ENCODE measurements around the gene SHISA9.

DNA sequence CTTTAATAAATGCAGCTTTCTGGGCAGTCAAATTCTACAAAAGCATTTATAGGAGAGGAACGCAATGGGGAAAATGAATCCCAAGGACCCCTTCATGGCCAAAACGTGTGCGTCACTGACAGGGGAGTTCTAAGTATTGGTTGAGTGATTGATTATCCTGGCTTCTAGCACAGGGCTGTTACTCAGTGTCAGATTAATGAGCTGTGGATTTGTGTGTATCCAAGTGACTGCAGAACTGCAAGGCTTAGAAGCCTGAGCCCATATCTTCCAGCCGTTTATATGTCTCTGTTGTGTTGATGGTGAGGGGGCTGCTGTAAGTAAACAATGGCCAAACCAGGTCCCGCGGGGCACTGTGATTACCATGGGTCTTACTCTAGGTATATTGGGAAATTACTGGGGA is 129.4 kb downstream of the SHISA9 start:
- TF ChIP-seq EZH2phosphoT487 (IDR thresholded peaks at IDR 0.05), result no peak
- TF ChIP-seq, protein P1, sequence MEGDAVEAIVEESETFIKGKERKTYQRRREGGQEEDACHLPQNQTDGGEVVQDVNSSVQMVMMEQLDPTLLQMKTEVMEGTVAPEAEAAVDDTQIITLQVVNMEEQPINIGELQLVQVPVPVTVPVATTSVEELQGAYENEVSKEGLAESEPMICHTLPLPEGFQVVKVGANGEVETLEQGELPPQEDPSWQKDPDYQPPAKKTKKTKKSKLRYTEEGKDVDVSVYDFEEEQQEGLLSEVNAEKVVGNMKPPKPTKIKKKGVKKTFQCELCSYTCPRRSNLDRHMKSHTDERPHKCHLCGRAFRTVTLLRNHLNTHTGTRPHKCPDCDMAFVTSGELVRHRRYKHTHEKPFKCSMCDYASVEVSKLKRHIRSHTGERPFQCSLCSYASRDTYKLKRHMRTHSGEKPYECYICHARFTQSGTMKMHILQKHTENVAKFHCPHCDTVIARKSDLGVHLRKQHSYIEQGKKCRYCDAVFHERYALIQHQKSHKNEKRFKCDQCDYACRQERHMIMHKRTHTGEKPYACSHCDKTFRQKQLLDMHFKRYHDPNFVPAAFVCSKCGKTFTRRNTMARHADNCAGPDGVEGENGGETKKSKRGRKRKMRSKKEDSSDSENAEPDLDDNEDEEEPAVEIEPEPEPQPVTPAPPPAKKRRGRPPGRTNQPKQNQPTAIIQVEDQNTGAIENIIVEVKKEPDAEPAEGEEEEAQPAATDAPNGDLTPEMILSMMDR (IDR thresholded peaks at IDR 0.05), result no peak

Data from neural progenitor cell (in vitro differentiated cells).